Osteocyte (in vitro differentiated cells): ENCODE measurements around the gene AMHR2. TPM values are rescaled to one million over a fixed set of nuclear protein-coding genes. Genes with fewer than 3 reads are reported as not detected.
"Not testable (repeated sequence)": the region's sequence is repeated elsewhere in the genome, so short reads cannot be mapped to it uniquely, and the experiment has no call there.

Experiments used
- DNase-seq: peaks from one replicate; pipeline ENCODE4 v3.0.0; 2021; ENCODE audit warnings: mixed read lengths; ENCODE audit not compliant: unreplicated experiment; ENCODE audit errors: extremely low spot score
- H3K27ac Mint-ChIP-seq: one replicate; pipeline ENCODE4 v1.8.0; 2021; ENCODE audit warnings: mild to moderate bottlenecking, mixed read lengths; ENCODE audit not compliant: unreplicated experiment
- H3K27me3 Mint-ChIP-seq: one replicate; pipeline ENCODE4 v1.8.0; 2021; ENCODE audit warnings: mixed read lengths; ENCODE audit not compliant: unreplicated experiment
- H3K36me3 Mint-ChIP-seq: one replicate; pipeline ENCODE4 v1.8.0; 2021; ENCODE audit warnings: mixed read lengths; ENCODE audit not compliant: unreplicated experiment
- H3K4me1 Mint-ChIP-seq: one replicate; pipeline ENCODE4 v1.8.0; 2021; ENCODE audit warnings: mixed read lengths; ENCODE audit not compliant: unreplicated experiment
- H3K4me3 Mint-ChIP-seq: one replicate; pipeline ENCODE4 v1.8.0; 2021; ENCODE audit warnings: mild to moderate bottlenecking, moderate library complexity, mixed read lengths; ENCODE audit not compliant: unreplicated experiment
- H3K9me3 Mint-ChIP-seq: one replicate; pipeline ENCODE4 v1.8.0; 2021; ENCODE audit warnings: mixed read lengths; ENCODE audit not compliant: unreplicated experiment
- CTCF ChIP-seq: fragments of 200-600 bp; sonication (generic); IDR thresholded peaks from 2 replicates; pipeline ENCODE4 v1.5.0; 2021; ENCODE audit warnings: antibody characterized with exemption, mild to moderate bottlenecking, moderate library complexity
- total RNA-seq: library from RNA; stranded (reverse); gene quantifications from 2 replicates; pipeline ENCODE4 v1.2.1, GENCODE V29; 2021

AMHR2 gene
- total RNA-seq, 1 donor from 2014 or later = not detected

- Mint-ChIP-seq H3K9me3 (no peaks in the 10 kb centered on the region), H3K4me3 (peak within 1 kb of the TSS; percentile 89), H3K36me3 (peaks cover 11% of the 10 kb centered on the region), H3K27me3 (no peaks in the 10 kb centered on the region), H3K4me1 (peaks cover 27% of the 10 kb centered on the region), H3K27ac (peak within 1 kb of the TSS; percentile 97)
- no peak for TF ChIP-seq CTCF
- peak; percentile 98 for DNase-seq
Observed at GRCh38 chr12:53441040-53441833, 17.6 kb downstream of the AMHR2 start, which contains the start of gene PRR13. TSS of gene PRR13 (plus strand) at chr12:53441734. CDS start at chr12:53442715, 981 bp downstream.

- H3K4me3 Mint-ChIP-seq = no peak overlapping the region
- H3K4me1 Mint-ChIP-seq = peaks cover 27% of the 10 kb centered on the region
- no peak for TF ChIP-seq CTCF
- no peak for DNase-seq
- H3K27ac Mint-ChIP-seq = no peak overlapping the region
- no peaks in the 10 kb centered on the region for H3K27me3 Mint-ChIP-seq
- no peaks in the 10 kb centered on the region for H3K9me3 Mint-ChIP-seq
- peaks cover 13% of the 10 kb centered on the region for H3K36me3 Mint-ChIP-seq
Observed at GRCh38 chr12:53443955-53444354, 20.3 kb downstream of the AMHR2 start.

- H3K9me3 Mint-ChIP-seq, H3K27me3 Mint-ChIP-seq, DNase-seq, H3K4me3 Mint-ChIP-seq, H3K27ac Mint-ChIP-seq: not testable (repeated sequence)
- Mint-ChIP-seq H3K4me1 (peaks cover 27% of the 10 kb centered on the region), H3K36me3 (peaks cover 13% of the 10 kb centered on the region)
Observed at GRCh38 chr12:53444593-53445325, 21.1 kb downstream of the AMHR2 start.

- no peaks in the 10 kb centered on the region for H3K27me3 Mint-ChIP-seq
- peaks cover 26% of the 10 kb centered on the region for H3K36me3 Mint-ChIP-seq
- no peak overlapping the region for H3K4me3 Mint-ChIP-seq
- no peak for DNase-seq
- H3K9me3 Mint-ChIP-seq = no peaks in the 10 kb centered on the region
- TF ChIP-seq CTCF = no peak
- H3K27ac Mint-ChIP-seq = no peak overlapping the region
- peaks cover 22% of the 10 kb centered on the region for H3K4me1 Mint-ChIP-seq
Observed at GRCh38 chr12:53450936-53451335, 27.3 kb downstream of the AMHR2 start.

GRCh38 chr12:53451661-53452158 is 28.1 kb downstream of the AMHR2 start, which contains the start of gene PCBP2:
TSS of gene PCBP2 (plus strand) at chr12:53452102. CDS start at chr12:53454801, 2,699 bp downstream.
- peak; percentile 99 for DNase-seq
- Mint-ChIP-seq H3K4me3 (peak within 1 kb of the TSS; percentile 98), H3K27ac (peak within 1 kb of the TSS; percentile 100), H3K9me3 (no peaks in the 10 kb centered on the region), H3K36me3 (peaks cover 28% of the 10 kb centered on the region), H3K27me3 (no peaks in the 10 kb centered on the region), H3K4me1 (peaks cover 22% of the 10 kb centered on the region)
- peak; percentile 89 for TF ChIP-seq CTCF
